Measurements from ENCODE around the gene NTRK3. TPM values are rescaled to one million over a fixed set of nuclear protein-coding genes. Genes with fewer than 3 reads are reported as not detected.

The NTRK3 gene
- total and polyA plus RNA-seq, 2 of the 13 experiments (the other 11 are each of a cell fraction or from before 2014, with no cell fraction given), result not detected

GRCh38 chr15:87976552-87976951 is 280.0 kb downstream of the NTRK3 start (continued):
- TF ChIP-seq ZNF101 (CRISPR knock-in tag; IDR thresholded peaks at IDR 0.05; ENCODE audit: borderline replicate concordance, low read depth) (no peak), HNRNPH1 (optimal IDR thresholded peaks at IDR 0.05; ENCODE audit: low read depth, low read length) (no peak), CEBPG (CRISPR knock-in tag; IDR thresholded peaks at IDR 0.05) (no peak), HHEX (CRISPR knock-in tag; IDR thresholded peaks at IDR 0.05) (no peak), MEF2D (CRISPR knock-in tag; IDR thresholded peaks at IDR 0.05) (no peak)
- TF ChIP-seq, protein P1, sequence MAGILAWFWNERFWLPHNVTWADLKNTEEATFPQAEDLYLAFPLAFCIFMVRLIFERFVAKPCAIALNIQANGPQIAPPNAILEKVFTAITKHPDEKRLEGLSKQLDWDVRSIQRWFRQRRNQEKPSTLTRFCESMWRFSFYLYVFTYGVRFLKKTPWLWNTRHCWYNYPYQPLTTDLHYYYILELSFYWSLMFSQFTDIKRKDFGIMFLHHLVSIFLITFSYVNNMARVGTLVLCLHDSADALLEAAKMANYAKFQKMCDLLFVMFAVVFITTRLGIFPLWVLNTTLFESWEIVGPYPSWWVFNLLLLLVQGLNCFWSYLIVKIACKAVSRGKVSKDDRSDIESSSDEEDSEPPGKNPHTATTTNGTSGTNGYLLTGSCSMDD (CRISPR knock-in tag; IDR thresholded peaks at IDR 0.05), result no peak

DNA sequence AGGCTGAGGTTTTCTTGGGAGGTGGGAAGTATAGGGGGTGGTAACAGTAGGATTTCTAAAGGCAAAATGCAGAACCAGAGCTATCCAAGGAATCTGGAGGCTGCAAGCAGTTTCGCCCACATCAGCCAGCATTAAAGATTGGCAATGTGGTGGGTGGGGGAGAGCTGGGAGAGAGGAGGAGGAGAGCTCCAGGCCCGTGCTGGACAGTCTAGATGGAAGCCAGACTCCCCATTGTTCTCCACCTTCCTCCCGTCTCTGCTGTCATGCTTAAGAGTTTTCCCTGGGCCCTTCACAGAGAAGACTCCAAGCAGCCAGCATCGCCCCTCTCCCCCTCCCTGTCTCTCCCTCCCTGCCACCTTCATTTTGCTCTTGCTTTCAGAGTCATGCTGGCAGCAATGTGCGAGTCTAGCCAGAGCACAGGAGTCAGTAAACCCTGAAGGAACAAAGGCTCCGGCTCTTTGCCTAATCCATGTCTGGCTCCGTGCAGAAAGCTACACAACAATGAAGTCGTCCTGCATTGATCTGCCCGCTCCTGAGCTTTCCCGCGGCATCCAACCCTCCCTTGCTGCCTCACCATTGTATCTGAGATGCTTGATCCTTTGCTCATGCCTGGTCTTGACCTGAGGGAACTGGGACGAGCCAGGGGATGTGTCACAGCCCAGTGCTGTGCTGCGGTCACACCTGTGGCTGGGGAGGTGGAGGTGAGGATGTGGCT is 282.9 kb downstream of the NTRK3 start:
- DNase-seq (ENCODE audit: low spot score) (no peak), FAIRE-seq (no peak), ATAC-seq (no peak)
- no peaks in the 10 kb centered on the region for H4K20me1 ChIP-seq (ENCODE audit: insufficient read depth, low read length)
- H3K79me2 ChIP-seq (ENCODE audit: insufficient read depth, low read length), result no peaks in the 10 kb centered on the region
- in situ Hi-C loops (cut with HindIII; ENCODE audit: extremely low pct_ligation_motif_present, low pct_unique_long_range_greater_than_20kb), result no loop called here
- H3K9me3 ChIP-seq (ENCODE audit: low read length), result peaks cover 42% of the 10 kb centered on the region; the same call in 1 of the 2 replicates
- WGBS (ENCODE audit: low lambda C conversion rate), result 4% methylated on average over 13 of the region's 13 CpGs
- H3K27ac ChIP-seq (ENCODE audit: extremely low read length, insufficient read depth, low read length), result no peak overlapping the region
- no peak overlapping the region for H3K4me3 ChIP-seq (replicated peaks in 1 of 3; ENCODE audit: insufficient read depth in 1 of 3, low read depth in 2 of 3, low read length in 3 of 3)
- H3K36me3 ChIP-seq (replicated peaks in 1 of 2; ENCODE audit: control insufficient read depth in 1 of 2, insufficient read depth in 2 of 2, low read length in 2 of 2), result no peaks in the 10 kb centered on the region
- intact Hi-C loops (cut with micrococcal nuclease; ENCODE audit: unreplicated experiment), result no loop called here
- H3K4me2 ChIP-seq (ENCODE audit: low read depth, low read length), result no peak overlapping the region
- H2AFZ ChIP-seq (ENCODE audit: low read length), result no peak overlapping the region
- H3K9ac ChIP-seq (ENCODE audit: insufficient read depth, low read depth, low read length), result no peak overlapping the region
- H3K4me1 ChIP-seq (ENCODE audit: insufficient read depth, low read length), result no peaks in the 10 kb centered on the region
- CTCF ChIA-PET (ENCODE audit: low intra/inter-chr PET ratio, low total read pairs), result no interaction called here
- TF ChIP-seq, protein P2, sequence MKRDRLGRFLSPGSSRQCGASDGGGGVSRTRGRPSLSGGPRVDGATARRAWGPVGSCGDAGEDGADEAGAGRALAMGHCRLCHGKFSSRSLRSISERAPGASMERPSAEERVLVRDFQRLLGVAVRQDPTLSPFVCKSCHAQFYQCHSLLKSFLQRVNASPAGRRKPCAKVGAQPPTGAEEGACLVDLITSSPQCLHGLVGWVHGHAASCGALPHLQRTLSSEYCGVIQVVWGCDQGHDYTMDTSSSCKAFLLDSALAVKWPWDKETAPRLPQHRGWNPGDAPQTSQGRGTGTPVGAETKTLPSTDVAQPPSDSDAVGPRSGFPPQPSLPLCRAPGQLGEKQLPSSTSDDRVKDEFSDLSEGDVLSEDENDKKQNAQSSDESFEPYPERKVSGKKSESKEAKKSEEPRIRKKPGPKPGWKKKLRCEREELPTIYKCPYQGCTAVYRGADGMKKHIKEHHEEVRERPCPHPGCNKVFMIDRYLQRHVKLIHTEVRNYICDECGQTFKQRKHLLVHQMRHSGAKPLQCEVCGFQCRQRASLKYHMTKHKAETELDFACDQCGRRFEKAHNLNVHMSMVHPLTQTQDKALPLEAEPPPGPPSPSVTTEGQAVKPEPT (CRISPR knock-in tag; IDR thresholded peaks at IDR 0.05; ENCODE audit: low read depth), result no peak
- TF ChIP-seq NFYC (CRISPR knock-in tag; IDR thresholded peaks at IDR 0.05) (no peak), ATF7 (IDR thresholded peaks at IDR 0.05) (no peak), ATF7 (CRISPR knock-in tag; IDR thresholded peaks at IDR 0.05) (no peak), ZNF552 (CRISPR knock-in tag; IDR thresholded peaks at IDR 0.05; ENCODE audit: borderline replicate concordance) (no peak), ZFP91 (CRISPR knock-in tag; IDR thresholded peaks at IDR 0.05; ENCODE audit: borderline replicate concordance) (no peak), FOXM1 (CRISPR knock-in tag; IDR thresholded peaks at IDR 0.05) (no peak), YEATS2 (CRISPR knock-in tag; IDR thresholded peaks at IDR 0.05; ENCODE audit: borderline replicate concordance) (no peak), ZNF121 (CRISPR knock-in tag; IDR thresholded peaks at IDR 0.05) (no peak), SOX13 (IDR thresholded peaks at IDR 0.05) (no peak), SOX13 (CRISPR knock-in tag; conservative IDR thresholded peaks at IDR 0.05 in 1 of 2, IDR thresholded peaks at IDR 0.05 in 1 of 2) (no peak), GATAD2A (CRISPR knock-in tag; IDR thresholded peaks at IDR 0.05) (no peak)
- TF ChIP-seq, protein P3, sequence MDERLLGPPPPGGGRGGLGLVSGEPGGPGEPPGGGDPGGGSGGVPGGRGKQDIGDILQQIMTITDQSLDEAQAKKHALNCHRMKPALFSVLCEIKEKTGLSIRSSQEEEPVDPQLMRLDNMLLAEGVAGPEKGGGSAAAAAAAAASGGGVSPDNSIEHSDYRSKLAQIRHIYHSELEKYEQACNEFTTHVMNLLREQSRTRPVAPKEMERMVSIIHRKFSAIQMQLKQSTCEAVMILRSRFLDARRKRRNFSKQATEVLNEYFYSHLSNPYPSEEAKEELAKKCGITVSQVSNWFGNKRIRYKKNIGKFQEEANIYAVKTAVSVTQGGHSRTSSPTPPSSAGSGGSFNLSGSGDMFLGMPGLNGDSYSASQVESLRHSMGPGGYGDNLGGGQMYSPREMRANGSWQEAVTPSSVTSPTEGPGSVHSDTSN (CRISPR knock-in tag; IDR thresholded peaks at IDR 0.05), result no peak
- H3K27me3 ChIP-seq (ENCODE audit: control insufficient read depth in 1 of 2, insufficient read depth in 2 of 2, low read length in 2 of 2), result no peaks in the 10 kb centered on the region
- POLR2A ChIA-PET, result no interaction called here
- BruUV-seq (replicated peaks), result no TSS peak
